ENCODE results near the gene ST6GALNAC4. TPM values are rescaled to one million over a fixed set of nuclear protein-coding genes. Genes with fewer than 3 reads are reported as not detected.

ST6GALNAC4 gene
- total and polyA plus RNA-seq, 4 donors = 24.6 to 96.2 (median 55.0) TPM

DNA sequence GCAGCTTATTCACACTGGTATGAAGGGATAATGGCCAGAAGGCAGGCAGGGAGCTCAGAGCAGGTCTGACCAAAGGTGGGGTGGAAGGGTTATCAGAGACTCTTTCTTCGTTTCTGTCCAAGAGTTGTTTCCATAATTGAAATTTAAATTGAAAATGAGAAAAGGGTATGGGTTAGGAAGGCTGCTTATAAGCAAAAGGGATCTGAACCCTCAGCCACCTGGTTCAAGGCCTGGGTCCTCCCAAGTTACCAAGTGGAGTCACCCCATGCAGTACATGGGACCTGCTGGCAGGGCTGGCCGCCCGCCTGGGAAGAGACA lies 46.2 kb upstream of the ST6GALNAC4 start:
- peaks cover 19 to 57% (median 33%) of the 10 kb centered on the region in 5 donors for H3K4me1 ChIP-seq (ENCODE audit: control insufficient read depth in 5 of 5, insufficient read depth in 5 of 5, low read length in 5 of 5)
- 88 to 90% methylated on average over 3 of the region's 3 CpGs for WGBS, 2 donors
- ATAC-seq (ENCODE audit: insufficient read depth, low FRiP score) (no peak), DNase-seq (no peak)
- no peaks in the 10 kb centered on the region for H3K9me3 ChIP-seq (ENCODE audit: control insufficient read depth in 4 of 4, insufficient read depth in 3 of 4, low read length in 3 of 4)
- TF ChIP-seq, protein P1, sequence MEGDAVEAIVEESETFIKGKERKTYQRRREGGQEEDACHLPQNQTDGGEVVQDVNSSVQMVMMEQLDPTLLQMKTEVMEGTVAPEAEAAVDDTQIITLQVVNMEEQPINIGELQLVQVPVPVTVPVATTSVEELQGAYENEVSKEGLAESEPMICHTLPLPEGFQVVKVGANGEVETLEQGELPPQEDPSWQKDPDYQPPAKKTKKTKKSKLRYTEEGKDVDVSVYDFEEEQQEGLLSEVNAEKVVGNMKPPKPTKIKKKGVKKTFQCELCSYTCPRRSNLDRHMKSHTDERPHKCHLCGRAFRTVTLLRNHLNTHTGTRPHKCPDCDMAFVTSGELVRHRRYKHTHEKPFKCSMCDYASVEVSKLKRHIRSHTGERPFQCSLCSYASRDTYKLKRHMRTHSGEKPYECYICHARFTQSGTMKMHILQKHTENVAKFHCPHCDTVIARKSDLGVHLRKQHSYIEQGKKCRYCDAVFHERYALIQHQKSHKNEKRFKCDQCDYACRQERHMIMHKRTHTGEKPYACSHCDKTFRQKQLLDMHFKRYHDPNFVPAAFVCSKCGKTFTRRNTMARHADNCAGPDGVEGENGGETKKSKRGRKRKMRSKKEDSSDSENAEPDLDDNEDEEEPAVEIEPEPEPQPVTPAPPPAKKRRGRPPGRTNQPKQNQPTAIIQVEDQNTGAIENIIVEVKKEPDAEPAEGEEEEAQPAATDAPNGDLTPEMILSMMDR (IDR thresholded peaks at IDR 0.05; ENCODE audit: control extremely low read depth, extremely low read depth) = no peak
- no peak overlapping the region for H3K4me3 ChIP-seq
- H3K27me3 ChIP-seq (ENCODE audit: control insufficient read depth in 3 of 3, insufficient read depth in 3 of 3, low read length in 2 of 3) = no peaks in the 10 kb centered on the region
- H3K36me3 ChIP-seq (ENCODE audit: control insufficient read depth in 4 of 4, insufficient read depth in 4 of 4, low read length in 4 of 4) = no peaks in the 10 kb centered on the region
- peak overlapping the region in 1 of 2 donors; percentile 34 for H3K9ac ChIP-seq (ENCODE audit: insufficient read depth in 1 of 2, low read length in 2 of 2)
- no peak overlapping the region for H3K27ac ChIP-seq (ENCODE audit: low read depth in 1 of 2, low read length in 1 of 2)

DNA sequence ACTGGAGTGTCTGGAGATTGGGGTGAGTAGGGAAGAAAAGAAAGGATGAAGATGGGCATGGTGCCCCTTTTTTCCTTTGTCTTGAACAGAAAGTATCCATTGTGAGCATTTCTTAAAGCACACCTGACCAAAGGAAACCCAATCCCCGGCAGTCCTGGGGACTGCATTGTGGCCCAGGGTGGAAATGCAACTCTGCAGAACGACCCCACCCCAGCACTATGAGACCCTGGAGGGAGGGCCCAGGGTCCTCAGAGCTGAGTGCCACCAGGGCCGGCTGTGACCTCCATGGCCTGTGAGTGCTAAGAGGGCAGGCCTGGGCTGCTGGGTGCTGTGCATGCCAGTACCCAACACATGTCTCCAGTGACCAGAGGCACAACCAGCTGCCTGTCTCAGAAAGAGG lies 45.4 kb upstream of the ST6GALNAC4 start:
- WGBS, 2 donors = 58 to 70% methylated on average over 3 of the region's 3 CpGs
- Histone ChIP-seq H3K27ac (ENCODE audit: low read depth in 1 of 2, low read length in 1 of 2) (no peak overlapping the region), H3K36me3 (ENCODE audit: control insufficient read depth in 4 of 4, insufficient read depth in 4 of 4, low read length in 4 of 4) (no peaks in the 10 kb centered on the region), H3K9ac (ENCODE audit: insufficient read depth in 1 of 2, low read length in 2 of 2) (no peak overlapping the region), H3K4me1 (ENCODE audit: control insufficient read depth in 5 of 5, insufficient read depth in 5 of 5, low read length in 5 of 5) (peaks cover 14 to 50% (median 26%) of the 10 kb centered on the region in 5 donors), H3K4me3 (no peak overlapping the region), H3K27me3 (ENCODE audit: control insufficient read depth in 3 of 3, insufficient read depth in 3 of 3, low read length in 2 of 3) (no peaks in the 10 kb centered on the region), H3K9me3 (ENCODE audit: control insufficient read depth in 4 of 4, insufficient read depth in 3 of 4, low read length in 3 of 4) (no peaks in the 10 kb centered on the region)
- TF ChIP-seq, protein P1 (IDR thresholded peaks at IDR 0.05; ENCODE audit: control extremely low read depth, extremely low read depth) = no peak
- no peak for ATAC-seq (ENCODE audit: insufficient read depth, low FRiP score)
- DNase-seq = no peak

DNA sequence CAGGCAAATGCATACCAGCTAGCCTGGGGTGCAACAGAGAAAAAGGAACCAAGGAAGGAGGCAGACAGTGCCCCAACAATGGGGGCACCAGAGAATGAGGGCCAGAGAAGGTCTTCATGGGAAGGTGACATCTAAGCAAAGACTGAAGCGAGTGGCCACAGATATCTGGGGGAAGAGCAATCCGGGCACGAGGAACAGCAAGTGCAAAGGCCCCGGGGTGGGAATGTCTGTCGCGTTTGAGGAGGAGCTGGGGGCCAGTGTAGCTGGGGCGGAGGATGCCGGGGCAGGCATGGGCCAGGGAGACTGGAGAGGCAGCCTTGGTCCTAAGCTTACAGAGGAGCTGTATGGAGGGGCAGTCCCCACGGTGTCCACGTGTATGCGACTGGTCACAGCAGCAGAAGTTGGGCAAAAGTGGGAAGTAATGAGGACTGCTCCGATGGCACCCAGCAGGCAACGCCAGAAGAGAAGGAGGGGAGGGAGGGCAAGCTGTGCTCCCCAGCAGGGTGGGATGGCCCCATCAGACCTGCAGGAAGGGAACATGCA lies 44.8 kb upstream of the ST6GALNAC4 start:
- 78 to 89% methylated on average over 13 of the region's 13 CpGs for WGBS, 2 donors
- DNase-seq = no peak
- Histone ChIP-seq H3K9ac (ENCODE audit: insufficient read depth in 1 of 2, low read length in 2 of 2) (no peak overlapping the region), H3K27me3 (ENCODE audit: control insufficient read depth in 3 of 3, insufficient read depth in 3 of 3, low read length in 2 of 3) (no peaks in the 10 kb centered on the region), H3K4me1 (ENCODE audit: control insufficient read depth in 5 of 5, insufficient read depth in 5 of 5, low read length in 5 of 5) (peaks cover 12 to 44% (median 20%) of the 10 kb centered on the region in 5 donors), H3K36me3 (ENCODE audit: control insufficient read depth in 4 of 4, insufficient read depth in 4 of 4, low read length in 4 of 4) (no peaks in the 10 kb centered on the region), H3K4me3 (no peak overlapping the region), H3K9me3 (ENCODE audit: control insufficient read depth in 4 of 4, insufficient read depth in 3 of 4, low read length in 3 of 4) (no peaks in the 10 kb centered on the region), H3K27ac (ENCODE audit: low read depth in 1 of 2, low read length in 1 of 2) (no peak overlapping the region)
- TF ChIP-seq, protein P1 (IDR thresholded peaks at IDR 0.05; ENCODE audit: control extremely low read depth, extremely low read depth) = no peak
- ATAC-seq (ENCODE audit: insufficient read depth, low FRiP score) = no peak

DNA sequence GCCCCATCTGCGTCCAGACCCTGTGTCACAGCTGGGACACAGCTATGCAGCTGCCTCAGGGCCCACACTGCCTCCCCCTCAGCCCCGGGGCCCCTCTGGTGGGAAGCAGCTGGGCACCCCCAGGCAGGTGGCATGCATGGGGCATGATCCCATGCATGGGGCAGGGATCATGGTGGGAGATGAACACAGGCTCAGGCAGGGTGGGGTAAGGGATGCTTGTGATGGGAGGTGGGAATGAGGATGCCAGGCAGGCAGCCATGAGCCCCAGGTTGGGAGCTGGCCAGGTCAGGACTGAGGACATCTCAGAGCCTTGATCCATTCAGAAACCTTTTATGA lies 44.3 kb upstream of the ST6GALNAC4 start:
- TF ChIP-seq, protein P1 (IDR thresholded peaks at IDR 0.05; ENCODE audit: control extremely low read depth, extremely low read depth) = no peak
- Histone ChIP-seq H3K9me3 (ENCODE audit: control insufficient read depth in 4 of 4, insufficient read depth in 3 of 4, low read length in 3 of 4) (no peaks in the 10 kb centered on the region), H3K9ac (ENCODE audit: insufficient read depth in 1 of 2, low read length in 2 of 2) (no peak overlapping the region), H3K4me3 (no peak overlapping the region), H3K27ac (ENCODE audit: low read depth in 1 of 2, low read length in 1 of 2) (no peak overlapping the region), H3K27me3 (ENCODE audit: control insufficient read depth in 3 of 3, insufficient read depth in 3 of 3, low read length in 2 of 3) (no peaks in the 10 kb centered on the region), H3K4me1 (ENCODE audit: control insufficient read depth in 5 of 5, insufficient read depth in 5 of 5, low read length in 5 of 5) (peaks cover 9 to 39% (median 15%) of the 10 kb centered on the region in 5 donors), H3K36me3 (ENCODE audit: control insufficient read depth in 4 of 4, insufficient read depth in 4 of 4, low read length in 4 of 4) (no peaks in the 10 kb centered on the region)
- no peak for DNase-seq
- 90 to 97% methylated on average over 2 of the region's 2 CpGs for WGBS, 2 donors
- no peak for ATAC-seq (ENCODE audit: insufficient read depth, low FRiP score)

Measured in lung (tissue), 12 donors.